GM21576 (cell line): ENCODE measurements around the gene FOXB2.
"Not testable (repeated sequence)": the region's sequence is repeated elsewhere in the genome, so short reads cannot be mapped to it uniquely, and the experiment has no call there.

Source experiments
- ATAC-seq: cut with Tn5 transposase; IDR thresholded peaks from one replicate; pipeline ENCODE4 v1.9.1; 2021; ENCODE audit warnings: mild to moderate bottlenecking, moderate library complexity; ENCODE audit not compliant: unreplicated experiment

Gene FOXB2

GRCh38 chr9:77016121-77016525 is 3.3 kb upstream of the FOXB2 start:
- no peak for ATAC-seq

GRCh38 chr9:77016526-77017504 is 2.6 kb upstream of the FOXB2 start:
- no peak for ATAC-seq

DNA sequence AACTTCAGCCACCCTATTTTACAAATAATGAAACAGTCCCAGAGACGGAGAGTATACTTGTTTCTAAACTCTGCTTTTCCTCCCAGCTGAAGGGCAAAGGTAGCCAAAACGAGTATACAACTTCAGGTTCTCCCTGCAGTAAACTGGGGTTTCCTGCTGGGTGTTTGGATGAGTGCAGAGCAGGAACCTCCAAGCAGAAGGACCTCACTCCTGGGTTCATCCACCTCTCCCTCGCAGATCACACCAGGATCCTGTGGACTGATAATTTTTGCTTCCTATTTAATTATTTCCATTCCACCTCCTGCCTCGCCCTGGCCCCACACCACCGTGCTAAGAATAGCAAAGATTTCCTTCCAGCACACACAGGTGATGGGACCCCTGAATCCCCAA is 2.0 kb upstream of the FOXB2 start:
- no peak for ATAC-seq

GRCh38 chr9:77018058-77018968 is 1.1 kb upstream of the FOXB2 start:
- ATAC-seq: no peak

DNA sequence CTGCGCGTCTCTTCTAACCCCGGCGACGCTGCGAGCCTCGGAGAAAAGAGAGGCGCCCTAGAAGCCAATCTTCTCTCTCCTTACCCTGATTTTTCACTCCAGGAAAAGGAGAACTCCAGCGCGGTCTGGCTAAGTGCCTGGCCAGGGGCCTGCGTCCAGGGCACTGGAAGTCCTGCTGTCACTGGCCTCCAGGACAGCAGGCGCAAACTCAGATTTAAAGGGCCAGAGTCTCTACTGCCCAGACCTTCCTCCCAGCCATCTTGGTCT is 553 bp upstream of the FOXB2 start:
- no peak for ATAC-seq

- no peak for ATAC-seq
Measured at GRCh38 chr9:77019926-77020412, 514 bp downstream of the FOXB2 start.

- no peak for ATAC-seq
Measured at GRCh38 chr9:77020413-77021290, 1.2 kb downstream of the FOXB2 start.

DNA sequence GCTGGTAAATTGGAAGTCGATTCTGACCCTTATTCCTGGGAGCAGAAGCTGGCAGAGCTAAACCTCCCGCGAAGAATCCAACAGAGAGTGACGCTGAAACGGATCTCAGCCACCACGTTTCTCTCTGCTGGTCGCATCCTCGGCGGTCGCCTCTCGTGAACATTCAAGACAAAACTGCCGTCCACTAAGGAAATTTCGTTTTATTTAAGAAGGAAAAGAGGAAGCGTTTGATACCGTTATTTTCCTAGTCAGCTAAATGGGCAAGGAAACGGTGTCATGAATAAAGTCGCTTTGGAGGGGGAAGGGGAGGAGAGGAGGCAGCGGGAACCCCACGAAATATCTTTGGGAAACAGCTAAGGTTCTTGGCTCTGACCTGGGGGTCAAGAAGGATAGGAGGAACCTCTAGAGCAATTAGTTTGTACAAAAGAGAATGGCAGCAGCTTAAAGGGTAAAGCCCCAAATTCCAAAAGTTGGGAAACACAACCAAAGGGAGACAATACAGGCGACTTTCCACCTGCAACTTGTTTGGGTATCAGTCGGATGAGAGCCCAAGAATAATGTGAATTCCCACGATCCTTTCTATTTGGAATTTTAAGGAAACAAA is 1.9 kb downstream of the FOXB2 start:
- no peak for ATAC-seq

DNA sequence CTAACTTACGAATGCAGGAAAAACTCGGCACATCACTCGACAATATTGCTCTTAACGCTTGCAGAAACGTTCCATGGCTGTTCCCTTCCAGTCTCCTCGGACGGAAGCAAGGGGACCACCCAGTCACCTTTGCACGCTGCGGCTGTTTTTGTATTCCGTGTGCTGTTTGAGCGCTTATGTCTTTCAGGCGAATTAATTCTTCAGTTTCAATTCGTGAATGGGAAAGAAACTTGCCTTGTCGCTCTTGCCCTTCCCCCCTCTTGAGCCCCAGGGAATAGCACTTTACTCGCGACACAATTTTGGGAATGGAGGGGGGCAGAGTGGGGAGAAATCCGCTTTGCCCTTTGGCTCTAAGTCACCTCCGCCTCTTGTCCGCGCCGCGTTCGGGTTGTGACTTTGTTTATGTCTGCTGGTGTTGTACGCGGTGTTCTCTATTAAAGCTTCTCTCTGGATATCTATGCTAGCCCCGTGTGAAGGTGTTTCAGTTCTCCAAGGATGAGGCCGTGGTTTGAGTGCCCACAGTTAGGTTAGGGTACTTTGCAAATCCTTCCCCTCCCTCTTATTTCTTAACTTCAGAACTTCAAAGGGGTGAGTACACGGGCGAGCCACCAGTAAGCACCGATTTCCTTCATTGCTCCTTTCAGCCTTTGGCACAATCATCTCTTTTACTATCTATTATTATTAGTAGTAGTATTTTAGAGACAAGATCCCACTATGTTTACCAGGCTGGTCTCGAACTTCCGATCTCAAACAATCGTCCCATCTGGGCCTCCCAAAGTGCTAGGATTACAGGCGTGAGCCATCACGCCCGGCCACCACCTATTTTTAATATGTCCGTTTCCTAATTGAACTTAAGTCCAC is 2.7 kb downstream of the FOXB2 start:
- ATAC-seq: no peak

DNA sequence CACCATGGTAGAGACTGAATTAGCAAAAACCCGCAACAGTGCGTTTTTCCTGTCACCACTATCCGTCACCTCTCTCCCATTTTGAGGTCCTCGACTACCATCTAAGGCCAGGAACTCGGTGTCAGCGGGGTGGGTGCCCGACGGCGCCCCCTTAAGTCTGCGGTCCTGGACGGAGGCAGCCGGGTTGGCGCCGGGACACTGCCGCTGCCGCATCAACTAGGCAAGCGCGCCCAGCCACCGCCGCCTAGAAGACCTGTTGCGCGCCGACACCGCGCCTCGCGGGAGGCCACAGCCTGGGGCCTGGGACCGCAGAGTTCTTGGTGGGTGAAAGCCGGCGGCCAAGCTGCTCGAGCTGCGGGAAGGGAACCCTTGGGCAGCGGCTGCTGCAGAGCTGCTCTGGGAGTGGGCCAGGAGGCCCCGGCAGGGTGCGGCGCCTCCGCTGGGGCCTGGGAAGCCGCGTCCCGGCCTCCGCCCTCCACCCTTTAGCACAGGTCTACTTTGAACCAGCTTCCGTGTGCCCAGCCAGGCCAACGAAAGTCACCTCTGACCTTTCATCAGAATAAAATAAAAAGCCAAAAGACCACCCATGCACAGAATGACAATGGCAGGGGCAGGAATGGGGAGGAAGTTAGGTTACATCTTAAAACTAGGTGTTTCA is 3.5 kb downstream of the FOXB2 start:
- no peak for ATAC-seq

GRCh38 chr9:77023726-77024125 is 4.3 kb downstream of the FOXB2 start:
- ATAC-seq: no peak

DNA sequence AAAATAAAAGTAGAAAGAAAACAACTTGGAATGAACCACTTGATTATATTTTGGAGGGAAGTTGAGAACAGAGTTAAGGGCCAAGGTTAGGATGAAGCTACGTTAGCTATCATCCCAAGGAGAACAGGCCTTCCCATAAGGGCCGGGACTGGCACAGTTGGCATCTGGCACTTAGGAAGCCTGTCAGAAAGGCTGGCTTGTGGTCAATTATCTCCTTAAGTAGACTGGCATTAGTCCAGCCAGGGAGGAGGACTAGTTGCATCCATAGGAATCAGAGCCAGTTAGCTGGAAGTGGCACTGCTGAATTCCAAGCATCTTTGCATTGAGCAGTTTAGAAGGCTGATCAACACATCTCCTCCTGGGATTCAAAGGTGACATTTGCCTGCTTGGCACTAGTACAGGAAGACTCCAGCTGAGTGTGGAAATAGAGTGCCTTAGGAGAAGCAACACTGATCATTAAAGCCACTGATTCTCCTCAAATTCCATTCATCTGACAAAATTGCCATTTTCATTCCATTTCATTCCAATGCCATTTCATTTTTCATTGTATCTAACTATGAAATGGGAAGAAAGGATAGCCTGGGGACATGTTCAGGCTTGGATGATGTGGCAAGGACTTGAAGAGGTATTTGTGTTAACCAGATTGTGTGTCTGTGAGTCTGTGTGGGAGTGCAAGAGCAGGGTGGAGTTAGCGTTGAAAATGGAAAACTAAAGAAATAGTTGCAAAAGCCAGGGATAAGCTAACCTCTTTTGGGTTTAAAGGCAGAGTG is 5.5 kb downstream of the FOXB2 start:
- no peak for ATAC-seq

DNA sequence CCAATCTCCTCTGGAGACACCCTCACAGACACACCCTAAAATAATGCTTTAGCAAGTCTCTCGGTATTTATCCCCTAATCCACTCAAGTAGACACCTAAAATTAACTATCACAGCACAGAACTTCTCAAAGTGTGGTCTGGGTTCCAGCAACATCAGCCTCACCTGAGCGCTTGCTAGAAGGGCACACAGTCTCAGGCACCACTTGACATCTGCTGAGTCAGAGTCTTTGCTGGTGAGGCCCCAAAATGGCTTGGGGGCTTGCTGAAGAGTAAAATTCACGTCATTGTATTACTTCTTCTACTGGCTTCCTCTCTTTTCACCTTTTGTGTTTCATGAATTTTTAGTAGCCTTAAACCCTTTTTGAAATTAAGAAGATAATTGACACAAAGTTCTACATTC is 9.0 kb downstream of the FOXB2 start:
- ATAC-seq: no peak

DNA sequence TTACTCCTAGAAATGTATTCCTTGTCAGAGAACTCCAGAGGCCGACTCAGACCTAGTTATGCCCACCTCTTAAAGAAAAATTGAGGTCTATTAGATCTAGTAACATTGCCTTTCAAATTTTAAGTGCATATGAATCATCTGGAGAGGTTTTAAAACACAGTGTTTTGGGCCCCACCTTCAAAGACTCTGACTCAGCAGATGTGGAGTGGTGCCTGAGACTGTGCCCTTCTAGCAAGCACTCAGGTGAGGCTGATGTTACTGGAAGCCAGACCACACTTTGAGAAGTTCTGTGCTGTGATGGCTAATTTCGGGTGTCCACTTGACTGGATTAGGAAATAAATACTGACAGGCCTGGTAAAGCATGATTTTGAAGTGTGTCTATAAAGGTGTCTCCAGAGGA is 10.6 kb downstream of the FOXB2 start:
- no peak for ATAC-seq

DNA sequence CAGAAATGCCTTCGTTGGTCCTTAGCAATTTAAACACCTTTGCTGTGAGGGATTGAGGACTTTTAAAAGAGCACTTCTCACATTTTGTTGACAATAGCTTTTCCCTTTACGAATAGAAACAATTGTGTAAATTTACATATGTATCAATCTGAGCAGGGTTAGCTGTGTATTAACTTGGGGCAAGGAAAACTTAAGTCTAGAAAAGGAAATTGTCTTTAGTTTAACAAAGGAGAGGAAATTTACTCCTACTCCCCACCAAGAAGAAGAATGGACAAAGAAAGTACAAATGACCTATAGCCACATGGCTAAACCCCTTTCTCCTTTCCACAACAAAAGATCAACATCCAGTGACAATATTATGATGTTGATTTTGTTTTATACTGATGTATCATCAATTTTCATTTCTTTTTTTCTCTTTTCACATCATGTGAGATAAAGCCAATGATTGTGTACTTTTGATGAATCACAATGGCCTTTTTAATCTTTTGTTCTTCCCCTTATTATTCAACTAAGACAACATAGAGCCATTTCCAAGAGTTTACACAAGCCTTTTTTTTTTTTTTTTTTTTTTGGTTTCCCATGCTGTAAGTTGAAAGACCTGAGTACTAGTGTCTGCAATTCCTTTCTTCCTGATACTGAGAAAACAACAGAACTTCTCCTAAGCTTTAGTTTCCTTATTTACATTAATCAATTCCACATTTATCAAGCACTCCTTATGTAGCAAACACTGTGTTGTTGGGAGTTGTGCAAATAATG is 19.0 kb downstream of the FOXB2 start:
- ATAC-seq: no peak

DNA sequence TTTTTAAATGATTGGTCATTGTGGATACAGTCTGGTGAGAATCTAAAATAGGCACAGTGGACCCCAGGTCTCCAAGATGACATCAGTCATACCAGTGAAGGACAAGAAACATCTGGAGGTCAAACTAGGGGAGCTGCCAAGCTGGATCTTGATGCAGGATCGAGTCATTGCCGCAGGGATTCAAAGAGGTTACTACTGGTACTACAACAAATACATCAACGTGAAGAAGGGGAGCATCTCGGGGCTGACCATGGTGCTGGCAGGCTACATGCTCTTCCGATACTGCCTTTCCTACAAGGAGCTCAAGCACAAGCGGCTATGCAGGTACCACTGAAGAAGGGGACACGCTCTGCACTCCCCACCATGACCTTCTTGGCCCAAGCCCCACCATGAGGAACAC is 20.9 kb downstream of the FOXB2 start:
- ATAC-seq: no peak

DNA sequence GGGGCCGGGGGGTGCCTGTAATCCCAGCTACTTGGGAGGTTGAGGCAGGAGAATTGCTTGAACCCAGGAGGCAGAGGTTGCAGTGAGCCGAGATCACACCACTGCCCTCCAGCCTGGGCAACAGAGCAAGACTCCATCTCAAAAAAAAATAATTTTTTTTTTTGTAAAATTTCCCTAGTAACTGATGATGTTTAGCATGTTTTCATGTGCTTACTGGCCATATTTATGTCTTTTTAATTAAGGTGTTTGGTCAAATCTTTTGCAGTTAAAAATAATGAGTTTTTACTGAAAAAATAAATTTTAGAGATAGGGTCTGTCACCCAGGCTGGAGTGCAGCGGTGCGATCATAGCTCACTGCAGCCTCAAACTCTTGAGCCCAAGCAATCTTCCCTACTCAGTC is 24.3 kb downstream of the FOXB2 start:
- ATAC-seq: not testable (repeated sequence)

GRCh38 chr9:77060681-77061080 is 41.2 kb downstream of the FOXB2 start:
- ATAC-seq: not testable (repeated sequence)
